K562 (cell line): ENCODE data around the gene SIGLEC11.

Experiments
- FOXJ3 ChIP-seq: sonication (generic); formaldehyde crosslinking; IDR thresholded peaks from 2 replicates; pipeline ENCODE4 v1.4.0; 2020; ENCODE audit warnings: mild to moderate bottlenecking, missing genetic modification reagents
- MLLT1 ChIP-seq, 2 experiments: fragments of 450-650 bp; IDR thresholded peaks; 2 replicates each; pipeline ENCODE4 v1.6.1; 2016
- NFYB ChIP-seq: IDR thresholded peaks from 2 replicates; pipeline ENCODE4 v1.6.1; 2011; ENCODE audit warnings: mild to moderate bottlenecking, moderate library complexity; ENCODE audit not compliant: insufficient read length; ENCODE audit errors: extremely low read depth
- PHF8 ChIP-seq: fragments of 200-600 bp; sonication (generic); IDR thresholded peaks from 2 replicates; pipeline ENCODE4 v1.6.1; 2012; ENCODE audit warnings: mixed run types, mild to moderate bottlenecking, inconsistent platforms, low read length, moderate library complexity, borderline replicate concordance
- ZNF174 ChIP-seq: fragments of 250-450 bp; sonication (Bioruptor Pico); IDR thresholded peaks from 2 replicates; pipeline ENCODE4 v1.4.0; 2020; ENCODE audit warnings: mild to moderate bottlenecking
- ZNF24 ChIP-seq: fragments of 450-650 bp; IDR thresholded peaks from 2 replicates; pipeline ENCODE4 v1.6.1; 2016

DNA sequence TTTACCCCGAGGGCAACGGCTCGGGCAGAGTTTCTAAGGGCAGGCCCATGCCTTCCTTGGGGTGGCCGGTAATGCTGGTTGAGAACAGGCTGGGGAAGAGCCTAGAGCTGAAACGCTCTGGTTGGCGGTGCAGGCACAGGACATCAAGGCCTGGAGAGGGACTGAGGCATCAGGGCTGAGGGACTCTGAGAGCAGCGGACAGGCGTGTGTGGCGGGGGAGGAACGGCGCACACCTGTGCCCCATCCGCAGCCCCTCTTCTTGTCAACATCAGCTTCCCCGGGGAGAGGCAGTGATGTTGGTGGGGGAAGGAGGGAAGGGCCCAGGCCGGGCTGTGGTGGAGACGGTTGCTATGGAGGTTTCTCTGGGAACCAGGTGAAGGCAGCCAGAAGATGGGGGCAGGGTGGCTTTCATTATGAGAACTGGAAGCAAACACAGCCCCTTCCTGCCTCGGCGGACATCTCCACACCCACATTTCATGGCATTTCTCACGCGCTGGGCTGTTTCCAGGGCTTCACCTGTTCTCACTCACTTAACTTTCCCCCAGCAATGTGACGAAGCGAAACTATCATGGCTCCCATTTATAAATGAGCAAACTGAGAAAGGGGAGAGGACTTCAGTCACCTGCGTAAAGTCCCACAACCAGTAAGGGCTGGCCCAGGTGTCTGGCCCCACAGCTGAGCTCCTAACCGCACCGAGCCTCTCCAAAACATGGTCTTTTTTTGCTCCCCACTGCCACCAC is 40.2 kb downstream of the SIGLEC11 start:
- no peak for TF ChIP-seq ZNF174
- TF ChIP-seq ZNF24: no peak
- no peak for TF ChIP-seq FOXJ3 (CRISPR knock-in tag)
- no peak for TF ChIP-seq PHF8
- no peak for TF ChIP-seq NFYB
- TF ChIP-seq MLLT1 (IDR thresholded peaks at IDR 0.05): no peak
